Cardiac muscle cell (in vitro differentiated cells and primary cell): ENCODE results near the gene RBMS1. TPM values are rescaled to one million over a fixed set of nuclear protein-coding genes. Genes with fewer than 3 reads are reported as not detected.
"Not testable (repeated sequence)": the region's sequence is repeated elsewhere in the genome, so short reads cannot be mapped to it uniquely, and the experiment has no call there.

Source experiments
- DNase-seq, 2 donors: peaks; one replicate each; pipeline versions ENCODE4 v3.0.0 to v3.0.0-alpha.2; 2010 to 2017; ENCODE audit warnings: low read depth in 1 of 2, low spot score in 1 of 2
- H3K27ac ChIP-seq: fragments of 200-600 bp; sonication (generic); 2 replicates; pipeline ENCODE4 v1.5.1; 2016
- H3K27me3 ChIP-seq: fragments of 200-600 bp; sonication (generic); 2 replicates; pipeline ENCODE4 v1.6.0; 2016; ENCODE audit warnings: control low read depth
- H3K36me3 ChIP-seq: fragments of 200-600 bp; sonication (generic); 2 replicates; pipeline ENCODE4 v1.5.1; 2016; ENCODE audit warnings: control low read depth
- H3K4me1 ChIP-seq: fragments of 200-600 bp; sonication (generic); 2 replicates; pipeline ENCODE4 v1.8.1; 2017; ENCODE audit warnings: low read depth, mild to moderate bottlenecking, mixed run types
- H3K4me3 ChIP-seq: fragments of 200-600 bp; sonication (generic); 2 replicates; pipeline ENCODE4 v1.5.1; 2016; ENCODE audit warnings: mild to moderate bottlenecking
- H3K9me3 ChIP-seq: fragments of 200-600 bp; sonication (generic); 2 replicates; pipeline ENCODE4 v1.5.1; 2017; ENCODE audit warnings: low read depth, mild to moderate bottlenecking, control low read depth
- polyA plus RNA-seq: library from polyadenylated mRNA; unstranded; fragments of >200 nt; fragmentation: Nextera tagmentation; extraction: Ambion mirVana; gene quantifications from 2 replicates; pipeline ENCODE4 v1.2.1, GENCODE V29; 2016
- total RNA-seq: library from RNA; depleted of rRNA; stranded (reverse); fragments of >200 nt; gene quantifications from 2 replicates; pipeline ENCODE4 v1.2.3, GENCODE V29; 2016
- TF ChIP-seq, protein P1 (sequence below): IDR thresholded peaks from 2 replicates; pipeline ENCODE4 v1.5.1; 2012; ENCODE audit warnings: low read depth, mild to moderate bottlenecking, low read length

Gene RBMS1
- total and polyA plus RNA-seq, 2 experiments from 2014 or later = 89.5 to 99.9 TPM

DNA sequence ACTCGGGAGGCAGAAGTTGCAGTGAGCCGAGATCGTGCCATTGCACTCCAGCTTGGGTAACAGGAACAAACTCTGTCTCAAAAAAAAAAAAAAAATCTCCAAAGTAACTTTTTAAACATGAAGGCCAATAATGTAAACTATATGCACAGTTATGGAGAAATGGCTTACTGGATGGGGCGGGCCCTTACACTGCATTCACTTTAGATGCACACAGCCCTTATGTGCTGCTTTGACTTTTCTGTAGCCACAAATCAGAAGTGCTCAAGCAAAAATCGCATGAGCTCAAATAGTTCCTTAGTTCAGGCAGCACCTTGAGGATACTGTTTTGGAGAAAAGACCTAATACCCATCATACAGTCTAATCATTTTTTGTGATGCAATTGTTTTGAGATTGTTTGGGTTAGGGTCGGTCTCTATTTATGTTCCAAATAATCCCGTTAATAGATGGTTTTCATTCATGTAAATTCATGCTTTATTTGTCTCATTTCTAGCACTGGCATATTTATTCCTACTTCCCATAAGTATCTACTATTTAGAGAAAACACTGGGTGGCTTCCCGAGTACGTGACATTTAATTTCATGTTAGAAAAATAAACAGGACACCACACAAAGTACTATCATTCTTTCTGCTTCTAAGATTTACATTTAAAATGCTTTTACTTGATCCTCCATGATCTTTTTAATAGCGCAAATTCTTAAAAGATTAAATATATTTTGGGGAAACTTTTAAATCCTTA is 34.7 kb downstream of the RBMS1 start:
- Histone ChIP-seq H3K27ac (no peak overlapping the region), H3K36me3 (no peaks in the 10 kb centered on the region), H3K4me1 (peaks cover 10% of the 10 kb centered on the region), H3K27me3 (no peaks in the 10 kb centered on the region), H3K4me3 (no peak overlapping the region), H3K9me3 (no peaks in the 10 kb centered on the region)
- DNase-seq = no peak
- TF ChIP-seq, protein P1, sequence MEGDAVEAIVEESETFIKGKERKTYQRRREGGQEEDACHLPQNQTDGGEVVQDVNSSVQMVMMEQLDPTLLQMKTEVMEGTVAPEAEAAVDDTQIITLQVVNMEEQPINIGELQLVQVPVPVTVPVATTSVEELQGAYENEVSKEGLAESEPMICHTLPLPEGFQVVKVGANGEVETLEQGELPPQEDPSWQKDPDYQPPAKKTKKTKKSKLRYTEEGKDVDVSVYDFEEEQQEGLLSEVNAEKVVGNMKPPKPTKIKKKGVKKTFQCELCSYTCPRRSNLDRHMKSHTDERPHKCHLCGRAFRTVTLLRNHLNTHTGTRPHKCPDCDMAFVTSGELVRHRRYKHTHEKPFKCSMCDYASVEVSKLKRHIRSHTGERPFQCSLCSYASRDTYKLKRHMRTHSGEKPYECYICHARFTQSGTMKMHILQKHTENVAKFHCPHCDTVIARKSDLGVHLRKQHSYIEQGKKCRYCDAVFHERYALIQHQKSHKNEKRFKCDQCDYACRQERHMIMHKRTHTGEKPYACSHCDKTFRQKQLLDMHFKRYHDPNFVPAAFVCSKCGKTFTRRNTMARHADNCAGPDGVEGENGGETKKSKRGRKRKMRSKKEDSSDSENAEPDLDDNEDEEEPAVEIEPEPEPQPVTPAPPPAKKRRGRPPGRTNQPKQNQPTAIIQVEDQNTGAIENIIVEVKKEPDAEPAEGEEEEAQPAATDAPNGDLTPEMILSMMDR = no peak

DNA sequence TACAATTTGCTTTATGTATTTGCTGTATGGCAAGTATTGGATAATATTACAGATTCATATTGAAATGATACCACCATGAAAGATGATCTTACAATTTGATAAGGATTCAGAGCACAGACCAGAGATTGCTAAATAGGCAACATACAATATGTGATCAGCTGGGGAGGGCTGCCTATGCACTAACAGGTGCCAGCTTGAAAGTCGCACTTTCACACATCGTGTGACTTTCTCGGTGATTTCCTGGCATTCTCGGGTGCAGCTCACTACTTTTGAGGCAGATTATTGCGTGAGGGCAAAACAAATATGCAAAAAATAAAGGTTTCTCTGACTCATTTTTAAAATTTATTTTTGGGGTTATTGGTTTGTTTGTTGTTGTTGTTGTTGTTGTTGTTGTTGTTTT is 36.0 kb downstream of the RBMS1 start:
- Histone ChIP-seq H3K4me3 (no peak overlapping the region), H3K4me1 (peaks cover 13% of the 10 kb centered on the region), H3K36me3 (no peaks in the 10 kb centered on the region), H3K9me3 (no peaks in the 10 kb centered on the region), H3K27me3 (no peaks in the 10 kb centered on the region), H3K27ac (no peak overlapping the region)
- no peak for DNase-seq
- TF ChIP-seq, protein P1 = no peak

DNA sequence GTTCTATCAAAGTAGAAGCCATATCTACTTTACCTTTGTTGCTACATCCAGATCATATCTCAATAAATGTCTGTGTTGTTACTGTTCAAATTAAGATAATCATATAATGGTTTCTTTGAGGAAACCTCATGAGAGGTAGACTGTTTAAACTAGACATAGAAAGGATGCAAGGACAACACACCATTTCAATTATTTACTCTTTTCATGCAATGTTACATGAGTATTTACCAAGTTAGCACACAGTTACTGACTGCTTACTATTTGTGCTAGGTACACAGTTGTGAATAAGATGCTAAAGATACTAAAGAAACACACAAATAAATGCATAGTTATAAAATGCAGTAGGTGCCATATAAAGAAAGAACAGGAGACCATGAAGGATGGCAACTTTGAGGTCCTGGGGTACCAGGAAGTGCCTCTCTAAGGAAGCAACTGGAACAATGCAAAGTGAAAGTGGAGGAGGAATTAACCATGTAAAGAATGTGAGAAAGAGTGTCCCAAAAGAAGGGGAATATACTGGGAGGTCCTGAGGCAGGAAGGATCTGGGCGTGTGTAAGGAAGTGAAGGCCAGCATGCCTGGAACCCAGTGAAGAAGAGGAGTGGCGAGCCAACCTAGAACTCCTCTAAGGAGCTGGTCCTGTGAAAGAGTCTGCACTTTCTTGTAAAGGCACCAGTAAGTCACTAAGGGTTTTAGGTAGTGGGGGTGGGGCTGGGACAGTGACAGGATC is 39.4 kb downstream of the RBMS1 start:
- no peak for DNase-seq
- H3K27me3 ChIP-seq = no peaks in the 10 kb centered on the region
- TF ChIP-seq, protein P1 = no peak

GRCh38 chr2:160453111-160453820 is 40.3 kb downstream of the RBMS1 start:
- TF ChIP-seq, protein P1 = no peak
- peaks cover 9% of the 10 kb centered on the region for H3K4me1 ChIP-seq
- H3K4me3 ChIP-seq = no peak overlapping the region
- no peaks in the 10 kb centered on the region for H3K36me3 ChIP-seq
- H3K9me3 ChIP-seq = no peaks in the 10 kb centered on the region
- no peak for DNase-seq
- H3K27ac ChIP-seq = no peak overlapping the region
- H3K27me3 ChIP-seq = no peaks in the 10 kb centered on the region

More for the DNA sequence above, 39.4 kb downstream of the RBMS1 start:
- no peaks in the 10 kb centered on the region for H3K9me3 ChIP-seq
- H3K27ac ChIP-seq = no peak overlapping the region
- H3K4me3 ChIP-seq = no peak overlapping the region
- H3K36me3 ChIP-seq = no peaks in the 10 kb centered on the region
- H3K4me1 ChIP-seq = peaks cover 9% of the 10 kb centered on the region

DNA sequence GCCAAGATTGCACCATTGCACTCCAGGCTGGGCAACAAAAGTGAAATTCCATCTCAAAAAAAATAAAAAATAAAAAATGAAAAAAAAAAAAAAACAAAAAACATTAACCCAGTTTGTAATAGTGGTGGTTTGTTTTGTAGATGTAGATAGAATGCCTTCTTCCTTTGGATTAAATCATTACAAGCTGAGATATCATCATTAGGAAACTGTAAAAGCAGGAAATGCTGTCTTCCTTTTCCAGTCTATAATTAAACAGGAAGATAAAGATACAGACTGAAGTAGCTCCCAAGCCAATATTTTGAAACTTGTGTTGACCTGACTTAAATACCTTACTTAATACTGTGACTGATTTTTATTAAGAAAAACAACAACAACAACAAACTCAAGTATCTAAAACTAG is 43.1 kb downstream of the RBMS1 start:
- no peaks in the 10 kb centered on the region for H3K36me3 ChIP-seq
- no peaks in the 10 kb centered on the region for H3K9me3 ChIP-seq
- peaks cover 9% of the 10 kb centered on the region for H3K4me1 ChIP-seq
- no peaks in the 10 kb centered on the region for H3K27me3 ChIP-seq
- DNase-seq = no peak
- H3K27ac ChIP-seq = no peak overlapping the region
- TF ChIP-seq, protein P1 = no peak
- H3K4me3 ChIP-seq = no peak overlapping the region

DNA sequence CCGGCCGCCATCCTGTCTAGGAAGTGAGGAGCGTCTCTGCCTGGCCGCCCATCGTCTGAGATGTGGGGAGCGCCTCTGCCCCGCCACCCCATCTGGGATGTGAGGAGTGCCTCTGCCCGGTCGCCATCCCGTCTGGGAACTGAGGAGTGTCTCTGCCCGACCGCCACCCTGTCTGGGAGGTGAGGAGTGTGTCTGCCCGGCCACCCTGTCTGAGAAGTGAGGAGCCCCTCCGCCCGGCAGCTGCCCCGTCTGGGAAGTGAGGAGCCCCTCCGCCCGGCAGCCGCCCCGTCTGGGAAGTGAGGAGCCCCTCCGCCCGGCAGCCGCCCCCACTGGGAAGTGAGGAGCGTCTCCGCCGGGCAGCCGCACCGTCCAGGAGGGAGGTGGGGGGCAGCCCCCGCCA is 44.8 kb downstream of the RBMS1 start:
- not testable (repeated sequence) for H3K27ac ChIP-seq, H3K36me3 ChIP-seq, DNase-seq, H3K9me3 ChIP-seq, H3K4me1 ChIP-seq, H3K27me3 ChIP-seq, H3K4me3 ChIP-seq
